ENCODE results near the gene FADS2.
A peak's percentile ranks its signal among the peaks of the same experiment; 100 is the strongest.

Gene FADS2

DNA sequence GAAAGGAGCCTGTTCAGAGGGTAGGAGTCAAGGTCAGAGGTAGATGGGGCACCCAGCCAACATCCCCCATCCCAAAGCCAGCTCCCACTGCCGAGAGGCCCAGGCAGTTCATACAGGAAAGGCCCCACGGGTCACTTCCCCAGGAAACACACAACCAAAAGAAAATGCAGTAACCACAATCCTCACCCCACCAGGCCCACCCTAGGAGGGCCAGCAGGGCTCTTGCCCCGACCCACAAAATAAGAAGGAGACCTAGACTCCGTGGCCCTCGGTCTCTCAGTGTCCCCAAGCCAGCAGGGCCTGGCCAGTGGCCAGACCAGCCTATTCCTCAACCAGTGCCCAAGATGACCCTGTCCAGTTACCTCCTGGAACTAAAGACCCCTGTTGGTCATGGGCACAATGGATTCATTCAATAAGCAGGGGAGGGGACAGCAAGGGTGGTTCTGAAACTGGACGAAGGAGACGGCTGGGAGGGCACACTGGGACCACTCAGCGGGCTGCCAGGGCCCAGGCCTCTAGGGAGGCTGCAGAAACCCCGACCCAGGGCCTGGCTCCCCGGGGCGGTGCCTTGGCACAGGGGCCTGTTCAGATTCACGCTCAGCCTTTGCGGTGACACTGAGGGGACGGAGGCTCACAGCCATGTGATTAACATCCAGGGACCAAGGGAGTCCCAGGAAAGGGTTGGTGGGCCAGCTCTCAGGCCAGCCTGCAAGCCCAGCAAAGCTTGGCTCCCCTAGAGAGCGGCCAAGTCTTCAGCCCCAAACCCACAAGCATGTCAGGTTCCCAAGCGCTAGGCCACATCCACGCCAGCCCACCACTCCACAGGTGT is 83.8 kb downstream of the FADS2 start:
- DNase-seq (ENCODE audit: low read depth): no peak

GRCh38 chr11:61912530-61912898 is 84.4 kb downstream of the FADS2 start:
- DNase-seq (ENCODE audit: low read depth): no peak
- no peak overlapping the region for H3K4me3 ChIP-seq (ENCODE audit: low read length)
- TF ChIP-seq CTCF (conservative IDR thresholded peaks at IDR 0.05; ENCODE audit: low read depth, low read length): no peak

More for the DNA sequence above, 83.8 kb downstream of the FADS2 start:
- TF ChIP-seq CTCF (conservative IDR thresholded peaks at IDR 0.05; ENCODE audit: low read depth, low read length): no peak
- H3K4me3 ChIP-seq (ENCODE audit: low read length): no peak overlapping the region

DNA sequence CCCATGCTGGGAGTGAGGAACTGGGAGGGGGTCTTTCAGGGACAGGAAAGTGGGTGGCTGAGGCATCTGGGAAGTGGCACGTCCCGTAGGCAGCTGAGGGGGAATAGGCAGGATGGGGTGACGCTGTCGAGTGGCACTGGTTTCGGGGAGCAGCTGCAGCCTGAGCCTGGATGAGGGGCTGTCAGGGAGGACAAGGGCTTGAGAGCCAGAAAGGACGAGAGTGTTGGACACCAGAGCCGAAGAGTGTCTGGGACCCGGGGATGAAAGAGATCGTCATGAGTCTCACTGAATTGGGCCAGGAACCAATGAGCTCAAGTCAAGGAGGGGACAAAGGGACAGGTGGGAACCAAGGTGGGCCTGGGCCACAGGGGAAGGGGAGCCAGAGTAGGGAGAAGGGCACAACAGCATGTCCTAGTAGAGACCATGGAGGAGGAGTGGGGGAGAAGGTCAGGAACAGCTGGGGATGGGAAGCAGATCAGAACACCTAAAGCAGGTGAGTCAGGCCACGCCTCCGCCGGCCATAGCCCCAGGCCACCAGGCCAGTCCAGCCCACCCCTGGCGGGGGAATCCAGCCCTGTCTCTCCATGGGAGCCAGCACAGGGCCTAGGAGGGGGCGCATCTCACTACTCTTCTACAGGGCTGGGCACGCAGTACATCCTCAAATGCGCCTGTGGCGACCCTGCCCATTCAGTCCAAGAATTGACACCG is 85.0 kb downstream of the FADS2 start:
- no peak for DNase-seq (ENCODE audit: low read depth)
- no peak for TF ChIP-seq CTCF (conservative IDR thresholded peaks at IDR 0.05; ENCODE audit: low read depth, low read length)
- H3K4me3 ChIP-seq (ENCODE audit: low read length): no peak overlapping the region

GRCh38 chr11:61913699-61914395 is 85.7 kb downstream of the FADS2 start:
- TF ChIP-seq CTCF (conservative IDR thresholded peaks at IDR 0.05; ENCODE audit: low read depth, low read length): no peak
- H3K4me3 ChIP-seq (ENCODE audit: low read length): no peak overlapping the region
- DNase-seq (ENCODE audit: low read depth): no peak

DNA sequence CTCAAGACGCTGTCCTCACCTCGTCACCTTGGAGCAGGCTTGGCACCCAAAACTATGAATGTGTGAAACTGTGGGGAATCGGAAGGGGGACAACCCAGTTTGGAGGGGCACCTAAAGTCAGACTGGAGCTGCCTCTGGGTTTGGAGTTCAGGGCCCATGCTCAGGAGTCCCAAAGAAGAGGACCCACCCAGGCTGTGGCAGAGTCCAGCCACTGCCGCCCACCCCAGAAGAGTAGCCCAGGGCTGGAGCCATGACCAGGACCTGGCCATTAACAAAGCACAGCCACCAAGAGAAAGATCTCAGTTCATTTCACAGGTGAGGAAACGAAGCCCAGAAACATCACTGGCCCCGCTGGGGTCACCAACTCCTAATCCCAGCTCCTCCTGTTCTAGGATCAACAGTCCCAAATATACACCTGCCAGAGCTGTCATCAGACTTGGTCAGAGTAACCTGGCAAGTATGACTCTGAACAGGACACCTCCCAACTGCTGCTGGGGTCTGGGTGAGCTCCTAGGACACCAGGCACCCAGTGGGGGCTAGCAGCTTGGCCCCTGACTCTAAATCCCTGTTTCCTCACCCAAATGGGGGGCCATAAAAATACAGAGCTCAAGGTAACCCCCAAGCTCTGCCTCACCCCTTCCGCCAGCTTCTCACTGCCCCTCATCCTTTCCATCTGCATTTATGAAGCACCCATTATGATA is 86.5 kb downstream of the FADS2 start:
- no peak for DNase-seq (ENCODE audit: low read depth)
- TF ChIP-seq CTCF (conservative IDR thresholded peaks at IDR 0.05; ENCODE audit: low read depth, low read length): no peak
- H3K4me3 ChIP-seq (ENCODE audit: low read length): no peak overlapping the region

GRCh38 chr11:61916737-61917333 is 88.7 kb downstream of the FADS2 start:
- DNase-seq (ENCODE audit: low read depth): no peak
- H3K4me3 ChIP-seq (ENCODE audit: low read length): peak overlapping the region; percentile 35
- TF ChIP-seq CTCF (conservative IDR thresholded peaks at IDR 0.05; ENCODE audit: low read depth, low read length): no peak
